Measurements from ENCODE around the gene GPR148.
"Not testable (repeated sequence)": the region's sequence is repeated elsewhere in the genome, so short reads cannot be mapped to it uniquely, and the experiment has no call there.

GPR148 gene, protein sequence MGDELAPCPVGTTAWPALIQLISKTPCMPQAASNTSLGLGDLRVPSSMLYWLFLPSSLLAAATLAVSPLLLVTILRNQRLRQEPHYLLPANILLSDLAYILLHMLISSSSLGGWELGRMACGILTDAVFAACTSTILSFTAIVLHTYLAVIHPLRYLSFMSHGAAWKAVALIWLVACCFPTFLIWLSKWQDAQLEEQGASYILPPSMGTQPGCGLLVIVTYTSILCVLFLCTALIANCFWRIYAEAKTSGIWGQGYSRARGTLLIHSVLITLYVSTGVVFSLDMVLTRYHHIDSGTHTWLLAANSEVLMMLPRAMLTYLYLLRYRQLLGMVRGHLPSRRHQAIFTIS

DNA sequence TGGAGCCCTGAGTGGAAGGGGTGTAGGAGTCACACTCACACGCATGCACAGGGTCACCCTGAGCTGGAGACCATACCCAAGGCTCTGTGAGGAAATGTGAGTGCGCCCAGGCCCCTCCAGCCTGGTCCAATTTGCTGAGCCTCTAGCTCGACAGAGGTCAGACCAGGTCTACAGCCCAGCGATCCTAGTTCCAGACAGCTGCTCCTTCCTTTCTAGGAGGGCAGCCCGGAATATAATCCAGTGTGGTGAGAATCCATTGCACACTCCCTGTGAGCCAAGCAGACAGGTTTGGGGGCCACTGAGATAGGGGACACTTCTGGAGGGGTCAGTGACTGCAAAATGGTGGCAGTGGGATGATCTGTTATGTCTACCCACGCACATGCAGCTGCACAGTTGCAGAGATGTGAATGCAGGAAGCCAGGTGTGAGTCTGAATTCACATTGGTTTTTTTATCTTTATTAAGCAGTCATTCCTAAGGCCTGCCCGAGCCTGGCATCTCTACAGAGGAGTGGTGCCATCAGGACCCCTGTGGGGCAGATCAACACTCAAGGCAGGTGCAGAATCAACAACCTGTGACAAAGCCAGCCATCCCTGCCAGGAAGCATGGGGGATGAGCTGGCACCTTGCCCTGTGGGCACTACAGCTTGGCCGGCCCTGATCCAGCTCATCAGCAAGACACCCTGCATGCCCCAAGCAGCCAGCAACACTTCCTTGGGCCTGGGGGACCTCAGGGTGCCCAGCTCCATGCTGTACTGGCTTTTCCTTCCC is at the start of gene GPR148:
TSS of gene GPR148 (plus strand) at position 522 of the 768 bp plus-strand sequence. CDS start at position 604, 82 bp downstream.
- no peak for DNase-seq (ENCODE audit: low read depth)

DNA sequence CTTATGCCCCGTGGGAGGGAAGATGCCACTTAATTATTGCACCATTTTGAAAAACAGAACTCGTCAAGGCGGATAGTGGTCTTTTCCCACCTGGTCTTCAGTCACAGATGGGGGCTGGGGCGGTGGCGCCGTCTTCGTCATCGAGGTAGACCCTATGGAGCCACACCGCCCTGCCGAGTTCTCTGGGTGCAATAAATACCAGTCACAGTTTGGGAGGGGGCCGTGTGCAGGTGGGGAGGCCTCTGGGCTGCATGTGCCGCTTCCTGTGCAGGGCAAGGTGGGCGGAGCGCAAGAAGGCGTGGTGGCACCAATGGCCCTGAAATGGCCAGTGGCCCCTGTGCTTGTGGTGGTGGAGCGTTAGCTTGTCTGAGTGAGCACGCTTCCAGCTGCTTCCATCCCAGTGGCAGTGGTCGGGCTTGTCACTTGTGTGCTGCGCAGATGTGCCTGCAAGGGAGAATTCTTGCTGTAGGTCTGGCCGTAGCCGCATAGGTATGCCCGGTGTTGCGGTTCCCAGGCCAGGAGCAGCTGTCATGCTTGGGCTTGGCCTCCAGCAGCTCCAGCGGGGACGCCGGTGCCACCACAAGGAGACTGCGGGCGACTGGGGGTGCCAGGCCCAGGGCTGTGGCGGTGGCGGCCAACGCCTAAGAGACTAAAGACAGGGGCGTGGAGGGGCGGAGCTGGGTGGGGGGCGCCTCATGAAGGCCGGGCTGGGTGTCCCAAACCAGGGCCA is 36.7 kb upstream of the GPR148 start:
- not testable (repeated sequence) for DNase-seq (ENCODE audit: low read depth)

DNA sequence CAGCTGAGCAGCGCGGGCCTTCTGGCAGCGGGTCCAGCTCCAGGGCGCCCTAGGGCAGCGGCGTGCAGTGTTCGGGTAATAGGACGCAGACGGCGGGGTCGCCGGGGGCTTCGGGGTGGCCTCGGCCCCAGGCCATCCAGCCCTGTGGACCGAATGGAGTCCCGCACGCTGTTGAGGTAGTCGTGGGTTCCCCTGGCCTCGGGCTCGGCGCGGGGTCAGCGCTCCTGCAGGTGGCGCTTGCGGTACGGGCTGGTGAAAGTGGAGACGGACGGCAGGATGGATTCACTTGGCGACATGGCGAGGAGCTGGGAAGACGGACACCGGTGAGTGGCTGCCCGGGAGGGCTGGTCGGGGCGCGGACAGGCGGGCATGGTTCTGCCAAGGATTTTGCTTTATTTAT is 35.4 kb upstream of the GPR148 start:
- DNase-seq (ENCODE audit: low read depth) = not testable (repeated sequence)

DNA sequence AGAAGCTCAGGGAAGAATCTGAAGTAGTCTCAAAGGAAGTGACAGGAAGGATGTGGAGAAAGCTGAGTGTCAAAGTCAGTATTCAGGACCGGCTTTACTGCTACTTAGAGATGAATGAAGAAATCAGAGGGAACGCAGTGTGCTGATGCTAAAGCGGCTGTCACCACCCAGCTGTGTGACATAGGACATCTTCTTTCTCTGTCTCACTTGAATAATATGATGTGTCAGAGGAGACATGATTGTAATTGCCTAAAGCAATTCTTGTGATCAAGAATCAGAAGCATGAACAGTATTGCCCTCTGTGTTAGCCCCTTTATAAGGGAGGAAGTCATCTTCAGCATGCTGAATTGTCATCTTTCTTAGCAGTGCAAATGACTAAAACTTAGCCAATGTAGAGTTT is 25.6 kb upstream of the GPR148 start:
- DNase-seq (ENCODE audit: low read depth) = not testable (repeated sequence)

DNA sequence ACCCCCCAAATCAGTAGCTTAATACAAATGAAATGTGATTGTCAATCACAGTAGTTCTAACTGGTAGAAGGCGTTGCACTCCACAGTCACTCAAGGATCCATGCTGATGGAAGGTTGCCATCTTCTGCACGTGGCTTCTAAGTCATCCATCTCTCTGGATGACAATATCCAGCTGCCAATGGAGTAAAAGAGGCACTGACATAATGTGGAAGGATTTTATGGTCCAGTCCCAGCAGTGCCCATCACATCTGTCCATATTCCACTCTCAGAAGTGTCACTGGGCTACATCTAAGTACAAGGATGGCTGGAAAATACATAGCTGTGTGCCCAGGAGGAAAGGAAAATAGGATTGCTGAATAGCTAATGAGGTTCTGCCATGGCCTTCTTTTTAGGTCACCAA is 14.1 kb upstream of the GPR148 start:
- DNase-seq (ENCODE audit: low read depth) = not testable (repeated sequence)

DNA sequence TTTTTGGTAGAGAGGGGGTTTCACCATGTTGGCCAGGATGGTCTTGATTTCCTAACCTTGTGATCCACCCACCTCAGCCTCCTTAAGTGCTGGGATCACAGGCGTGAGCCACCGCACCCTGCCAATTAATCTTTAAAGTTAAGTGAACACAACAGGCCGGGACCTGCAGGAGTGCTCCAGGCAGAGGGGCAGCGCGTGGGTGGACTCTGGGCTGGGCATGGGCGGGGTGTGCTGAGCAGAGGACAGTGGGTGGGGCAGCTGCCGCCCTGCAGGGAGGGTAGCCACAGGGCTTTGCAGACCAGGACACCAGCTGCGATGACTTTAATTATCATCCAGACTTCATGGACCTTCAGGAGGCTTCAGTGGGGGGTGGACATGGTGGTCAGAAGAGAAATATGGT is 8.8 kb upstream of the GPR148 start:
- DNase-seq (ENCODE audit: low read depth) = no peak

DNA sequence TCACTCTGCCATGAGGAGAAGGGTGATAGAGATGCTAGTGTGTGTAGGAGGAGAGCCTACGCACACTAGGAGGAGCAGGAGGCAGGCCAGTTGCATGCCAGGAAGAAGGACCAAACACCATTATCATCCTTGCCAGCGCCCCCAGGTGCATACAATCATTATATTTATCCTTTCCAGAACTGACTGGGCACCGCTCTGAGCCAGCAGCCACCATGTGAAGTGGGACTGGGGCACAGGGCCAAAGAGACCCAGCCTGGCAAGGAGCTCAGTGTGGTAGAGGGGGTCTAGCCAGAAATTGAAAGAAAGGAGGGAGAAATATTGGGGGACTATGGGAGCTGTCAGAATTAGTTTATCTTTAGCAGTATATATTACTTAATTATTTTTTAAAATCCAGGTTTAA is 8.3 kb upstream of the GPR148 start:
- no peak for DNase-seq (ENCODE audit: low read depth)

DNA sequence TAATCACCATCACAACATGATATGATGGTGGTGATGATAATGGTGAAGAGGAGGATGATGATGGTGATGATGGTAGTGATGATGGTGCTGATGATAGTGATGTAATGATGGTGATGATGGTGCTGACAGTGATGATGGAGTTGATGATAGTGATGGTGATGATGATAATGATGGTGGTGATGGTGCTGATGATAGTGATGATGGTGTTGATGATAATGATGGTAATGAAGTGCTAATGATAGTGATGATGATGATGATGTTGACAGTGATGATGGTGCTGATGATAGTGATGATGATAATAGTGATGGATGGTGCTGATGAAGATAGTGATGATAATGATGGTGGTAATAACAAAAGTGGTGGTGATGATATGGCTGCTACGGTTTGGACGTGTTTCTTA is 4.4 kb upstream of the GPR148 start:
- DNase-seq (ENCODE audit: low read depth) = no peak

DNA sequence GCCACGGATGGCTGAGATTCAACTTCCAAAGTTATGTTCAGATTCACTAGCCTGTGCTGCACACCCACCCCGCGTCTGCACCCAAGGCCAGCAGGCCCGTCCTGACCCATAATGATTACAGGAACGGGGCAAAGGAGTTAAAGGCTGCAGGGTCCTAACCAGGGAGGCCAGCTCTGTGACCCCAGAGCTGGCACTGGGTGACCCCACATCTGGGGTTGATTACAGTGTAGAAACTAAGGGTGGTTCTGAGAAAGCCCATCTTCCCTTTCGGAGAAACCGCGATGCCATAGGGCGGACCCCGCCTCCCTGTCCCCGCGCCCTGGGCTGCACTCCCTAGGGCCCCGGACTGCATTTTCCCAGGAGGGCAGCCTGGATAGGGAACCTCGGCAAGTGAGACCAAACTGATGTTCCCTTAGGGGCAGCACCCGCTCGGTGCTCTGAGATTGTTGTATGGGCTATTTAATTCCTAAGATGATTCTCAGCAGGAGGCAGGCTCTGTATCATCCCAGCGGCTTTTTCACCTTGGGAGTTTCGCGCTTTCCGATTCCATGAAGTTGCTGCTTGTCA is 2.2 kb upstream of the GPR148 start:
- no peak for DNase-seq (ENCODE audit: low read depth)

DNA sequence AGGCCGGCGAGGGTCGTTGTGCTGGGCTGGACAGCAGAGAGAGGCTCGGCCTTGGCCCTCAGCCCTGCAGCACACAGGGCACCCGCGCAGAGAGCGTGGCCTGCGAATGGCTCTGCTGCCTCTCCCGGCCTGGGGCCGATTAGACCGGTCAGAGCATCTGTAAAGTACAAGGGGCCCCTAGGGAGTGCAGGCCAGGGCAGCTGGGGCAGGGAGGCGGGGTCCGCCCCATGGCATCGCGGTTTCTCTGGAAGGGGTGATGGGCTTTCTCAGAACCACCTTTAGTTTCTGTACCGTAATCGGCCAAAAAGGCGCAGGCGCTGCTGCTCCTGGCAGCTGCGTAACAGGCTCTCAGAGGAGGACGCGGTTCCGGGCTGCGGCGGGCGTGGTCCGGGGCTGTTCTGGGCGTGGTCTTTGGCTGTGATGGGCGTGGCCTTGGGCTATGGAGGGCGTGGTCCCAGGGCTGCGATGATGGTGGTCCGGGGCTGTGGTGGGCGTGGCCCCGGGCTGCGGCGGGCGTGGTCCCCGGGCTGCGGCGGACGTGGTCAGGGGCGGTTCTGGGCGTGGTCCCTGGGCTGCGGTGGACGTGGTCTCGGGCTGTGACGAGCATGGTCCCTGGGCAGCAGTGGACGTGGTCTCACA is 1.5 kb upstream of the GPR148 start:
- DNase-seq (ENCODE audit: low read depth) = no peak

DNA sequence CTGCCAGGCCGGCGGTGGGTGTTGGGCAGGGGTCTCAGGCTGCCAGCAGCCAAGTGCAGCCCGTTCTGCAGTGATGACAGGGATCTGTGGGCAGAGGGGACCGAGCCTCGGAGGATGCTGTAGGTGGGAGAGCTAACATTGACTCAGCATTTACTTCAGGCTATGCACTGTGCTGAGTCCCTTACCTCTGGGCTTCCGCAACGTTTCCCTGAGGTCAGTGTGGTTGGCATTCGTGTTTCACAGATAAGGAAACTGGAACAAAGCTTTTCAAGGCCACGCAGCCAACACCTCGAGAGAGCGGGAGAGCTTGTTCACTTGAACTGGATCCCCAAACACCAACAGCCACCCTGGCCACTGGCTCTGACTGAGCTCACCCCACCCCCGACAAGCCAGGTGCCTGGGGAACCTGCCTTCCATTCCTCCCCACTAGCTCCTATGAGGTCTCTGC is 839 bp upstream of the GPR148 start:
- no peak for DNase-seq (ENCODE audit: low read depth)

DNA sequence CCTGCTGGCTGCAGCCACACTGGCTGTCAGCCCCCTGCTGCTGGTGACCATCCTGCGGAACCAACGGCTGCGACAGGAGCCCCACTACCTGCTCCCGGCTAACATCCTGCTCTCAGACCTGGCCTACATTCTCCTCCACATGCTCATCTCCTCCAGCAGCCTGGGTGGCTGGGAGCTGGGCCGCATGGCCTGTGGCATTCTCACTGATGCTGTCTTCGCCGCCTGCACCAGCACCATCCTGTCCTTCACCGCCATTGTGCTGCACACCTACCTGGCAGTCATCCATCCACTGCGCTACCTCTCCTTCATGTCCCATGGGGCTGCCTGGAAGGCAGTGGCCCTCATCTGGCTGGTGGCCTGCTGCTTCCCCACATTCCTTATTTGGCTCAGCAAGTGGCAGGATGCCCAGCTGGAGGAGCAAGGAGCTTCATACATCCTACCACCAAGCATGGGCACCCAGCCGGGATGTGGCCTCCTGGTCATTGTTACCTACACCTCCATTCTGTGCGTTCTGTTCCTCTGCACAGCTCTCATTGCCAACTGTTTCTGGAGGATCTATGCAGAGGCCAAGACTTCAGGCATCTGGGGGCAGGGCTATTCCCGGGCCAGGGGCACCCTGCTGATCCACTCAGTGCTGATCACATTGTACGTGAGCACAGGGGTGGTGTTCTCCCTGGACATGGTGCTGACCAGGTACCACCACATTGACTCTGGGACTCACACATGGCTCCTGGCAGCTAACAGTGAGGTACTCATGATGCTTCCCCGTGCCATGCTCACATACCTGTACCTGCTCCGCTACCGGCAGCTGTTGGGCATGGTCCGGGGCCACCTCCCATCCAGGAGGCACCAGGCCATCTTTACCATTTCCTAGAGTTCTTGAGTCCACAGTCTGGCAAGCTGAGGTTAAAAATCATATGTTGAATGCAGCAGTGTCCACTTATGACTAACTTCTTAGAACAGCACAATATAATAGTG is 741 bp downstream of the GPR148 start:
- no peak for DNase-seq (ENCODE audit: low read depth)

DNA sequence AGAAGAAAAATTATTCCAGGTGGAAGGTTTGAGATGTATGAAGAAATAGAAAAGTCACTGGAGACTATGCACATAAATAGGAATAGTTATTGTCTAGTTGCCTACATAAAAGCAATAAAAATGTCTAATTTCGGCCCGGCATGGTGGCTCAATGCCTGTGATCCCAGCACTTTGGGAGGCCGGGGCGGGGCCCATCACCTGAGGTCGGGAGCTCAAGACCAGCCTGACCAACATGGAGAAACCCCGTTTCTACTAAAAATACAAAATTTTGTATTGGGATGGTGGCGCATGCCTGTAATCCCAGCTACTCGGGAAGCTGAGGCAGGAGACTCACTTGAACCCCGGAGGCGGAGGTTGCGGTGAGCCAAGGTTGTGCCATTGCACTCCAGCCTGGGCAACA is 3.4 kb downstream of the GPR148 start:
- DNase-seq (ENCODE audit: low read depth) = not testable (repeated sequence)

DNA sequence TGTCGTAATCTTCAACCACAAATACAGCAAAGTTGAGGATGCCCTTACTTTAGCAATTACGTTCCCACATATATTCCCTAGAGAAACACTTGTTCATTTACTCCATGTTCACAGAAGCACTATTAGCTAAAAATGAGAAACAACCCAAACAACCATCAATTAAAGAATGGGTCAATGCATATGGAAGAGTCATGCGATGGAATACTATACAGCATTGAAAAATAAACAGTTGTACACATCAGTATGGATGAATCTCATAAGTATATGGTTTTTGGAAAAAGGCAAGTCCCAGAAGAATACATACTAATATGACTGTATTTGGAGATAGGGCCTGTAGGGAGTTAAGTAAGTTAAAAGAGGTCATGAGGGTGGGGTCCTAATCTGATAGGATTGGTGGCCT is 6.3 kb downstream of the GPR148 start:
- DNase-seq (ENCODE audit: low read depth) = no peak

DNA sequence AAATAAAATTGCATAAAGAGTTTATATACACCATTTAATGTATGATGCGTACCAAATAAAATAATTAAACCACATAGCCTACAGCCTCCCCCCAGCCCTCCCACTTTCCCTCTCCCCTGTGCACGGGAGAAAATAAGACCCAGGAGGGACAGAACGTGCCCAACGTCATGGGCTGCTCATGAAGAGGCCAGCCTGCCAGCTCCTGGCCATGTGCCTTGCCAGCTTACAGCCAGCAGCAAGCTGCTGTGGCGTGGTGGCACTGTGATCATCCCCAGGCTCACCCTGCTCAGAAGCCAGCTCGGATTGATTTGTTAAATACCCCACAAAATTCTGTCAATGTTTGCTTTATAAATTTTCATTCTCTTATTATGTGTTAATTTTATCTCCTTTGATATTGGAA is 7.6 kb downstream of the GPR148 start:
- no peak for DNase-seq (ENCODE audit: low read depth)

DNA sequence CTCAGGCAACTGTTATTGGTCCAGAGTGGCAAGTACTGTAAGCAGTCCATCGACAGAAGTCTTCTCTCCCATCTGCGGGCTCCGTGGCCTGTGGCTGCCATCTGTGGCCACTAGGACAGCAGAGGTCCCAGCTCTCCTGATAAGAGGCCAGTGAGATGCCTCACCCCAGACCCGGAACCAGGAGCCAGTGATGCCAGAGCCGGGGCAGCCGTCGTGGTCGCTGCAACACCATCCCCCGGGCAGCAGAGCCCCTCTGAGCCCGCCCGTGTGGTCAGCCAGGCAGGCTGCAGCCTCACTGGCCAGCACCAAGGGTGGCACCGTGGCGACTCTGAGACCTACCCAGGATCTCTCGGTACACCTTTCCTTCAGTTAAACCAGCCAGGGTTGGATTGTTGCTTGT is 8.7 kb downstream of the GPR148 start:
- no peak for DNase-seq (ENCODE audit: low read depth)

DNA sequence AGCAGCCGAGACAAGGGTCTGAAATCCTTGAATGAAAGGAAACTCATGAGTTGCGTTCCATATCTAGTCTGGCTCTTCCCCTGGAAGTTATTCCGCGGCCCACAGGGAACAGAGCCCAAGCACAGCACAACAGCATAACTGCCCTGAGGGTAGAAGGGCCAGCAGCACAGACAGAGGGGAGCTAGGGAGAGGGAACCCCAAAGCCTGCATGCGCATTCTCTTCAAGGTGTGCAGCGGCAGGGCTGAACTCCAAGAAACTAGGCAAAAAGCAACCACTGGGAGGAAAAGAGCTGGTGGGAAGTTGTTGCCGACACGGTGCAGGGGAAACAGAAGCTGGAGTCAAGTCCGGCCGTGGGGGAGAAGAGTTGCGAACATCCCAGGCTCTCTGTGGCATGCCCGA is 11.8 kb downstream of the GPR148 start:
- no peak for DNase-seq (ENCODE audit: low read depth)

DNA sequence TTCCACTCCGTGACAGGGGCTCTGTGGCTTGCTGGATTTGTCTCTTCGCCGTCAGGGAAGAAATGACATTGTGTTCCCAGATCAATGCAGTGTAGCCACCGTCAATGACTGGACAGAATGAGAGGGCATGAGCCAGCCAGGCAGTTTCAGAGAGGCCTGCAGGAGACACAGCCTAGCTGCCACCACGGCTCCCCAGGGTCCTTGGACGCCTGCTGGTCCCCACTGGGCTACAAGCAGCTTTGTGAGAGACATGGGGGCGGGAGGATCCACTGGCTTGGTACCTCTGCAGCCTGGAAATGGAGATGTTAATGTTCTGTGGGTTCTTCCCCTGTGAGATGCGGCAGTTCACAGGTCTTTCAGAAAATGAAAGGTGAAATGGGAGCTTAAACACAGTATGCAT is 14.4 kb downstream of the GPR148 start:
- no peak for DNase-seq (ENCODE audit: low read depth)

DNA sequence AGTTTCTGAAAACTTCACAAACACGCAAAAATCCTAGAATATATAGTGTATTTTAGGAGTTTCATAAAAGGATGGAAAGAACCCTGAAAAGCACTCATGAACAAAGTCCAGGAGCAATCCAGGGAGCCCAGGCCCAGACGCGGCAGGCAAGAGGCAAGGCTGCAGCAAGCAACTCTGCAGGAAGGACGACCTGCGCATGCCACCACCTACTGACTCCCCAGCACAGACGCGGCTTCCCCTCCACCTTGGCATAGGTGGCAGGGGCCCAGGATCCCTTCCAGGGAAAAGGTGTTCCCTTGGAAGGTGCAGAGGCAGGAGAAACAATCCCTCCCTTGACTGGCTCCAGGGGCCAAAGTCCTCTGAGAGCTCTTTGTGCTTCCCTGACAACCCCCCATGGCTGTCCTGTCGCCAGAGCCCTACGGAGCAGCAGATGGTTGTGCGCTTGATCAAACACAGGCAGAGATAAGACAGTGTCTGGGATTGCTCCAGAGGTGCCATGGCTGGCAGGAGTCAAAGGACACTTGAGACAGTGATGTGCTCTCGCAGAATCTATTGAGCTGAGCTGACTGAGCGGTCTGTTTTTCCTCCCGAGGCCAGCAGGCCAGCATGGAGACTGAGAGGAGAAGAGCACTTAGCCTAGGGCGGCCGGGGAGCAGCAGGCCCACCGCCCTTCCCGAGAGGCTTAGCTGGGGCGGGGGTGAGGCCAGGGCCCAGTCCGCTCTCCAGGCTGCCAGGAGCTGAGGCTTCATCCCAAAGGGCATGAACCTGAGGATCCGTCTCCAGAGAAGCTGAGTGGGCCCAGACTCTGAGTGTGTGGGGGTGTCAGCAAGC is 15.6 kb downstream of the GPR148 start:
- no peak for DNase-seq (ENCODE audit: low read depth)

DNA sequence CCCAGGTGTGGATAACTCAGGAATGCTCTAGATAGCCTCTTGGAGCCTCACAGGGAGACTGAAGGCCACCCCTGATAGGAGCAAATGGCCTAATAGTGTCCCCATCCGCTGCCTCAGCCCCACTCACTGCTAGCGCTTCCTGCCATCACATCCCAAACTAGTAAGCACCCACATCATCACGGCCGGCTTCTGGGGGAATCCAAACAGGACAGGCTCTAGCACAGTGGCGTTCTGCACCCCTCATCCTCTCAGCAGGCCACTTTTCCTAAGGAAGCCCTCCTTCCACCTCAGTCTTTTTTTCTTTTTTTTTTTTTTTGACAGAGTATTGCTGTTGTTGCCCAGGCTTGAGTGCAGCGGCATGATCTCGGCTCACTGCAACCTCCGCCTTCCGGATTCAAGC is 20.2 kb downstream of the GPR148 start:
- no peak for DNase-seq (ENCODE audit: low read depth)

All from HS-27A (cell line).